PC-3 (cell line): ENCODE data around the gene RBPJ. TPM values are rescaled to one million over a fixed set of nuclear protein-coding genes. Genes with fewer than 3 reads are reported as not detected.

Experiments used
- ATAC-seq: fragments of 200-7000 bp; cut with Tn5 transposase; 2 replicates; pipeline ENCODE4 v1.9.1; 2020; ENCODE audit warnings: mild to moderate bottlenecking, moderate library complexity
- BruUV-seq: library from RNA; stranded (reverse); fragments of 400-500 nt; replicated peaks from 2 replicates; lab custom pipeline; 2021; lab: Mats Ljungman, UMichigan
- CTCF ChIA-PET: fragments of 300-600 bp; sonication (Branson Sonifier 250); formaldehyde crosslinking; loops from one replicate; lab custom pipeline; 2022; ENCODE audit warnings: antibody characterized with exemption; lab: Charles Lee
- POLR2A ChIA-PET: fragments of 300-600 bp; sonication (Branson Sonifier 250); formaldehyde crosslinking; loops from one replicate; lab custom pipeline; 2022; ENCODE audit warnings: antibody characterized with exemption; ENCODE audit not compliant: unreplicated experiment; lab: Charles Lee
- DNase-seq: peaks from one replicate; pipeline ENCODE4 v3.0.0-alpha.2; 2015
- H2AFZ ChIP-seq: fragments of 300-600 bp; sonication (generic); 2 replicates; pipeline ENCODE4 v1.6.0; 2016; ENCODE audit warnings: antibody characterized with exemption, low read length
- H3F3A ChIP-seq: fragments of 300-600 bp; sonication (generic); one replicate; pipeline ENCODE4 v1.6.0; 2017; ENCODE audit warnings: antibody characterized with exemption, low read length, control low read depth, mild to moderate bottlenecking; ENCODE audit not compliant: unreplicated experiment
- H3K27ac ChIP-seq: fragments of 300-600 bp; sonication (generic); 2 replicates; pipeline ENCODE4 v1.5.1; 2016; ENCODE audit warnings: mild to moderate bottlenecking, low read length
- H3K27me3 ChIP-seq: fragments of 300-600 bp; sonication (generic); 2 replicates; pipeline ENCODE4 v1.6.1; 2016; ENCODE audit warnings: low read length, mixed read lengths
- H3K36me3 ChIP-seq: fragments of 300-600 bp; sonication (generic); 2 replicates; pipeline ENCODE4 v1.6.1; 2016; ENCODE audit warnings: low read depth, mixed run types, low read length, mixed read lengths
- H3K4me1 ChIP-seq: fragments of 300-600 bp; sonication (generic); 2 replicates; pipeline ENCODE4 v1.5.1; 2016; ENCODE audit warnings: low read length; ENCODE audit not compliant: insufficient read depth
- H3K4me2 ChIP-seq: fragments of 300-600 bp; sonication (generic); 2 replicates; pipeline ENCODE4 v1.6.0; 2016; ENCODE audit warnings: low read length
- H3K4me3 ChIP-seq: fragments of 300-600 bp; sonication (generic); 2 replicates; pipeline ENCODE4 v1.5.1; 2016; ENCODE audit warnings: mild to moderate bottlenecking, low read length, mixed read lengths
- H3K79me2 ChIP-seq: fragments of 300-600 bp; sonication (generic); 2 replicates; pipeline ENCODE4 v1.6.1; 2017; ENCODE audit warnings: low read length, mixed read lengths
- H3K9ac ChIP-seq: fragments of 300-600 bp; sonication (generic); 2 replicates; pipeline ENCODE4 v1.6.0; 2016; ENCODE audit warnings: mild to moderate bottlenecking, low read length
- H3K9me2 ChIP-seq: fragments of 300-600 bp; sonication (generic); replicated peaks from 2 replicates; pipeline ENCODE4 v1.6.1; 2016; ENCODE audit warnings: mixed run types, low read length, mixed read lengths
- H3K9me3 ChIP-seq: fragments of 300-600 bp; sonication (generic); 2 replicates; pipeline ENCODE4 v1.6.1; 2016; ENCODE audit warnings: low read length, mixed read lengths
- H4K20me1 ChIP-seq: fragments of 300-600 bp; sonication (generic); 2 replicates; pipeline ENCODE4 v1.6.1; 2016; ENCODE audit warnings: low read length, mixed read lengths
- CTCF ChIP-seq: fragments of 300-600 bp; sonication (generic); conservative IDR thresholded peaks from 2 replicates; pipeline ENCODE4 v1.5.1; 2017; ENCODE audit warnings: antibody characterized with exemption, low read depth, mild to moderate bottlenecking, low read length
- EZH2 ChIP-seq: fragments of 300-600 bp; sonication (generic); IDR thresholded peaks from one replicate; pipeline ENCODE4 v1.6.1; 2017; ENCODE audit warnings: antibody characterized with exemption, mild to moderate bottlenecking, low read length; ENCODE audit not compliant: unreplicated experiment
- EZH2phosphoT487 ChIP-seq: fragments of 300-600 bp; sonication (generic); IDR thresholded peaks from 2 replicates; pipeline ENCODE4 v1.6.1; 2018; ENCODE audit warnings: mild to moderate bottlenecking, antibody characterized with exemption, low read length, borderline replicate concordance
- intact Hi-C: fragments of 100-400 bp; cut with micrococcal nuclease; formaldehyde crosslinking; loops from 2 replicates; pipeline ENCODE4 v1.9.0; 2023
- total RNA-seq: library from RNA; depleted of rRNA; stranded (reverse); fragments of >200 nt; gene quantifications from 2 replicates; pipeline ENCODE4 v1.2.3, GENCODE V29; 2014

Gene RBPJ
- total RNA-seq, 1 experiment from 2014 or later = 39.1 TPM

GRCh38 chr4:26290321-26290720 is 30.5 kb upstream of the RBPJ start:
- BruUV-seq = no TSS peak
- H3K9me2 ChIP-seq = no peaks in the 10 kb centered on the region
- H4K20me1 ChIP-seq = no peaks in the 10 kb centered on the region
- H3K36me3 ChIP-seq = no peaks in the 10 kb centered on the region
- no peaks in the 10 kb centered on the region for H3F3A ChIP-seq
- no peak for DNase-seq
- H3K4me1 ChIP-seq = peaks cover 19% of the 10 kb centered on the region
- H3K27me3 ChIP-seq = no peaks in the 10 kb centered on the region
- no peaks in the 10 kb centered on the region for H3K9me3 ChIP-seq
- H3K4me3 ChIP-seq = no peak overlapping the region
- no peak overlapping the region for H3K4me2 ChIP-seq
- ChIA-PET POLR2A (no interaction called here), CTCF (no interaction called here)
- H3K9ac ChIP-seq = no peak overlapping the region
- ATAC-seq = no peak
- TF ChIP-seq CTCF = no peak
- no peak for TF ChIP-seq EZH2
- no peak for TF ChIP-seq EZH2phosphoT487
- no peak overlapping the region for H3K27ac ChIP-seq
- no peaks in the 10 kb centered on the region for H3K79me2 ChIP-seq
- intact Hi-C loops = no loop called here
- no peak overlapping the region for H2AFZ ChIP-seq

GRCh38 chr4:26294904-26295303 is 25.9 kb upstream of the RBPJ start:
- Histone ChIP-seq H3K27ac (no peak overlapping the region), H3K36me3 (no peaks in the 10 kb centered on the region), H3K9me3 (no peaks in the 10 kb centered on the region), H3K9me2 (no peaks in the 10 kb centered on the region), H3K4me1 (peaks cover 10% of the 10 kb centered on the region), H3F3A (no peaks in the 10 kb centered on the region), H3K27me3 (no peaks in the 10 kb centered on the region), H2AFZ (no peak overlapping the region), H3K4me3 (no peak overlapping the region), H3K4me2 (no peak overlapping the region), H3K9ac (no peak overlapping the region), H4K20me1 (no peaks in the 10 kb centered on the region), H3K79me2 (no peaks in the 10 kb centered on the region)
- CTCF ChIA-PET = no interaction called here
- BruUV-seq = no TSS peak
- ATAC-seq (no peak), DNase-seq (no peak)
- TF ChIP-seq CTCF (no peak), EZH2 (no peak), EZH2phosphoT487 (no peak)
- intact Hi-C loops = no loop called here
- POLR2A ChIA-PET = no interaction called here

GRCh38 chr4:26296021-26296420 is 24.8 kb upstream of the RBPJ start:
- CTCF ChIA-PET = no interaction called here
- Histone ChIP-seq H3K79me2 (no peaks in the 10 kb centered on the region), H2AFZ (no peak overlapping the region), H3K9me2 (no peaks in the 10 kb centered on the region), H3K9ac (no peak overlapping the region), H3K4me3 (no peak overlapping the region), H3K4me1 (peaks cover 20% of the 10 kb centered on the region), H3K4me2 (no peak overlapping the region), H4K20me1 (no peaks in the 10 kb centered on the region), H3K9me3 (no peaks in the 10 kb centered on the region), H3K27me3 (no peaks in the 10 kb centered on the region), H3F3A (no peaks in the 10 kb centered on the region), H3K27ac (no peak overlapping the region), H3K36me3 (no peaks in the 10 kb centered on the region)
- POLR2A ChIA-PET = no interaction called here
- DNase-seq (no peak), ATAC-seq (no peak)
- TF ChIP-seq EZH2 = no peak
- no peak for TF ChIP-seq CTCF
- no peak for TF ChIP-seq EZH2phosphoT487
- no TSS peak for BruUV-seq
- intact Hi-C loops = no loop called here
